NCI-H446 treated with DMSO at 0.1 percent for 48 hours (cell line): ENCODE results near the gene ACMSD.

ENCODE experiments used
- DNase-seq: peaks from one replicate; lab custom pipeline; 2025; lab: John Stamatoyannopoulos, UW

Gene ACMSD

GRCh38 chr2:134949981-134950708 is 111.7 kb downstream of the ACMSD start:
- DNase-seq = no peak

DNA sequence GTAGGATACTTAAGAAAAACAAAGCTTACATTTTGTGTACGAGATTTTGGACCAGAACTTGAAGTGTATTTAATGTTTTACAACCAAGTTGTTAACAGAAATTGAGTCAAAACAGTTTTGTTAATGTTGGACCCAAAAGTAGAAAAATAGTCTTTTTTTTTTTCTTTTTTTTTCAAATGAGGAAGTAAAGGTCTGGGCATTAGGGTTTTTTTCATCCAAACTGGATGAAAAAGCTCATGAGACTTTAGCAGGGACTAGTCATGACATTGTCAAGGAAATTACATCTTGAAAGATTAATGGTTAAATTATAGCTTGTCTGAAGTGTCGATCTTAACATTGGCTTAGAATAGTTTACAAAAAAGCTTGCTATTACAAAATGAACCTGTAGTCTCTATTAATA is 112.5 kb downstream of the ACMSD start:
- DNase-seq = no peak
